GM23338 (cell line): ENCODE results near the gene LARP7. TPM values are rescaled to one million over a fixed set of nuclear protein-coding genes. Genes with fewer than 3 reads are reported as not detected.

Experiments
- ATAC-seq: fragments of 200-7000 bp; cut with Tn5 transposase; 3 replicates; pipeline ENCODE4 v1.9.1; 2020
- DNase-seq: peaks from one replicate; pipeline ENCODE4 v3.0.0-alpha.2; 2015; ENCODE audit warnings: low spot score
- H2AFZ ChIP-seq: fragments of 200-600 bp; sonication (generic); 2 replicates; pipeline ENCODE4 v1.8.0; 2016; ENCODE audit warnings: antibody characterized with exemption, mild to moderate bottlenecking, moderate library complexity
- H3F3A ChIP-seq: fragments of 200-600 bp; sonication (generic); replicated peaks from 2 replicates; pipeline ENCODE4 v1.8.0; 2017; ENCODE audit warnings: antibody characterized with exemption, mixed run types, low read depth
- H3K27ac ChIP-seq: fragments of 200-600 bp; sonication (generic); 2 replicates; pipeline ENCODE4 v1.6.1; 2016; ENCODE audit warnings: low read depth
- H3K27me3 ChIP-seq: fragments of 200-600 bp; sonication (generic); 2 replicates; pipeline ENCODE4 v1.8.0; 2016; ENCODE audit warnings: mild to moderate bottlenecking, mixed run types, moderate library complexity; ENCODE audit not compliant: insufficient read depth
- H3K36me3 ChIP-seq: fragments of 200-600 bp; sonication (generic); 2 replicates; pipeline ENCODE4 v1.8.0; 2016; ENCODE audit warnings: mild to moderate bottlenecking; ENCODE audit not compliant: insufficient read depth
- H3K4me1 ChIP-seq: fragments of 200-600 bp; sonication (generic); 2 replicates; pipeline ENCODE4 v1.8.0; 2016; ENCODE audit warnings: mild to moderate bottlenecking, moderate library complexity; ENCODE audit not compliant: insufficient read depth
- H3K4me2 ChIP-seq: fragments of 200-600 bp; sonication (generic); 2 replicates; pipeline ENCODE4 v1.7.1; 2017; ENCODE audit warnings: mixed run types
- H3K4me3 ChIP-seq: fragments of 200-600 bp; sonication (generic); 2 replicates; pipeline ENCODE4 v1.6.1; 2016; ENCODE audit warnings: mixed run types
- H3K79me2 ChIP-seq: fragments of 200-600 bp; sonication (generic); replicated peaks from 2 replicates; pipeline ENCODE4 v1.8.0; 2017; ENCODE audit warnings: mild to moderate bottlenecking; ENCODE audit not compliant: insufficient read depth
- H3K9me2 ChIP-seq: fragments of 200-600 bp; sonication (generic); 2 replicates; pipeline ENCODE4 v1.8.0; 2017; ENCODE audit not compliant: insufficient read depth
- H4K20me1 ChIP-seq: fragments of 200-600 bp; sonication (generic); replicated peaks from 2 replicates; pipeline ENCODE4 v1.8.0; 2017; ENCODE audit warnings: mild to moderate bottlenecking; ENCODE audit not compliant: insufficient read depth
- H3K27ac Mint-ChIP-seq: 2 replicates; pipeline ENCODE4 v1.8.0; 2020; ENCODE audit warnings: inconsistent platforms, mild to moderate bottlenecking, moderate library complexity, mixed read lengths
- H3K27me3 Mint-ChIP-seq: 3 replicates; pipeline ENCODE4 v1.8.0; 2022; ENCODE audit warnings: low read depth, mild to moderate bottlenecking, moderate library complexity, mixed read lengths, inconsistent platforms; ENCODE audit not compliant: insufficient read depth, poor library complexity
- H3K36me3 Mint-ChIP-seq: 3 replicates; pipeline ENCODE4 v1.8.0; 2021; ENCODE audit warnings: low read depth, mild to moderate bottlenecking, inconsistent platforms, moderate library complexity, mixed read lengths
- H3K4me1 Mint-ChIP-seq: 3 replicates; pipeline ENCODE4 v1.8.0; 2020; ENCODE audit warnings: mild to moderate bottlenecking, inconsistent platforms, mixed read lengths
- H3K4me3 Mint-ChIP-seq: 3 replicates; pipeline ENCODE4 v1.8.0; 2021; ENCODE audit warnings: moderate library complexity, mild to moderate bottlenecking, inconsistent platforms, mixed read lengths
- H3K9me3 Mint-ChIP-seq: 3 replicates; pipeline ENCODE4 v1.8.0; 2020; ENCODE audit warnings: moderate library complexity, mild to moderate bottlenecking, inconsistent platforms, mixed read lengths
- CREB1 ChIP-seq: fragments of 250-450 bp; sonication (Bioruptor Pico); IDR thresholded peaks from 2 replicates; pipeline ENCODE4 v1.5.0; 2020; ENCODE audit warnings: low read depth, mild to moderate bottlenecking, moderate library complexity
- EZH2 ChIP-seq: fragments of 200-600 bp; sonication (generic); IDR thresholded peaks from one replicate; pipeline ENCODE4 v1.8.0; 2017; ENCODE audit warnings: antibody characterized with exemption, mild to moderate bottlenecking, low read depth; ENCODE audit not compliant: unreplicated experiment
- EZH2phosphoT487 ChIP-seq: fragments of 200-600 bp; sonication (generic); IDR thresholded peaks from one replicate; pipeline ENCODE4 v1.8.1; 2018; ENCODE audit warnings: antibody characterized with exemption; ENCODE audit not compliant: unreplicated experiment
- JUNB ChIP-seq: IDR thresholded peaks from one replicate; pipeline ENCODE4 v1.6.1; 2016; ENCODE audit warnings: antibody characterized with exemption; ENCODE audit not compliant: unreplicated experiment
- NANOG ChIP-seq: IDR thresholded peaks from 2 replicates; pipeline ENCODE4 v1.6.1; 2016; ENCODE audit warnings: antibody characterized with exemption, borderline replicate concordance
- POLR2AphosphoS5 ChIP-seq: IDR thresholded peaks from 2 replicates; pipeline ENCODE4 v1.6.1; 2016; ENCODE audit warnings: antibody characterized with exemption, low read depth
- ZNF114 ChIP-seq: fragments of 250-450 bp; sonication (Bioruptor Pico); IDR thresholded peaks from 2 replicates; pipeline ENCODE4 v1.5.0; 2020; ENCODE audit warnings: mild to moderate bottlenecking, moderate library complexity
- polyA plus RNA-seq: library from polyadenylated mRNA; unstranded; fragments of >200 nt; fragmentation: Nextera tagmentation; extraction: Ambion mirVana; gene quantifications from 2 replicates; pipeline ENCODE4 v1.2.1, GENCODE V29; 2016
- total RNA-seq: library from RNA; depleted of rRNA; stranded (reverse); fragments of >200 nt; shearing (Covaris generic); gene quantifications from 2 replicates; pipeline ENCODE4 v1.2.3, GENCODE V29; 2014
- TF ChIP-seq, protein P1 (sequence below): IDR thresholded peaks from 2 replicates; pipeline ENCODE4 v1.6.1; 2016; ENCODE audit warnings: antibody characterized with exemption
- TF ChIP-seq, protein P2 (sequence below): fragments of 250-450 bp; sonication (Bioruptor Pico); IDR thresholded peaks from 2 replicates; pipeline ENCODE4 v1.5.0; 2020; ENCODE audit warnings: mild to moderate bottlenecking, moderate library complexity

The LARP7 gene
- total and polyA plus RNA-seq, 2 experiments from 2014 or later: 25.8 to 157 TPM

DNA sequence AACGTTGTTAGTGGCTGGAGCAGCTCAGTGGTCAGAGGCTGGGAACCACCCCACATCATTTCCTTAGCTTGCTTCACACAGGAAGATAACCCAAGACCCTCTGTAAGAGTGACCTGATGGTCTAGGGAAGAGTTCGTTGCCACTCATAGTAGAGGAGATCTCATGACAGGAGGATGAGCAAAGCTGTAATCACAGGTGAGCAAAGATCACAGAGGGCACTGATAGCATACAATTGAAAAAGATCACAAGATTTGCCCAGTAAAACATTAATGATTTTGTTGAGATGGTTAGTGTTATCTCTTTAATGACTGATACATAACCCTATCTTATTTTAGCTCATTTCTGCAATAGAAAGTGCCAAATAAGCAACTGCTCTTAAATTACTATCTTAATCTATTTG is 44.1 kb downstream of the LARP7 start (continued):
- TF ChIP-seq, protein P1, sequence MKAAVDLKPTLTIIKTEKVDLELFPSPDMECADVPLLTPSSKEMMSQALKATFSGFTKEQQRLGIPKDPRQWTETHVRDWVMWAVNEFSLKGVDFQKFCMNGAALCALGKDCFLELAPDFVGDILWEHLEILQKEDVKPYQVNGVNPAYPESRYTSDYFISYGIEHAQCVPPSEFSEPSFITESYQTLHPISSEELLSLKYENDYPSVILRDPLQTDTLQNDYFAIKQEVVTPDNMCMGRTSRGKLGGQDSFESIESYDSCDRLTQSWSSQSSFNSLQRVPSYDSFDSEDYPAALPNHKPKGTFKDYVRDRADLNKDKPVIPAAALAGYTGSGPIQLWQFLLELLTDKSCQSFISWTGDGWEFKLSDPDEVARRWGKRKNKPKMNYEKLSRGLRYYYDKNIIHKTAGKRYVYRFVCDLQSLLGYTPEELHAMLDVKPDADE: no peak
- TF ChIP-seq JUNB (no peak), NANOG (no peak), POLR2AphosphoS5 (no peak), CREB1 (CRISPR knock-in tag) (no peak), EZH2phosphoT487 (no peak)

DNA sequence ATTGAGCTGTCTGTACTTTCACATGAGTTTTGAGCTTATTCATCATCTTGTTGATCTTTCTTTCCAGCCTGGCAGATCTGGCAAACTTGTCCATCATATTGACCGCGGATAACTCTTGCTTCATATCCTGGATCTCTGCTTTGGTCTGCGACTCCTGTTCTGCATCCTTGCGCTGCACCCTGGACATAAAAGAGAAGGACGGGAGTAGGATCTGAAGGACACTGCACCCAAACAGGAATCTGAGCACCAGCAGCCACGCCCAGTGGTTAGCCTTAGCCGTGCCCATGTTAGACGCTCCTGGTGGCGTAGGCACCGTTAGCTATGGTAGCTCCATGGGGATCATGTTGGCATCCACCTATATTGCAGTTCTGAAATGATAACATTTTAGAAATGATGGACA is 56.6 kb downstream of the LARP7 start:
- no peaks in the 10 kb centered on the region for H3K27me3 ChIP-seq
- Mint-ChIP-seq H3K4me1 (peaks cover 4% of the 10 kb centered on the region), H3K36me3 (no peaks in the 10 kb centered on the region; the same call in 2 of the 3 replicates), H3K4me3 (no peak overlapping the region), H3K27ac (no peak overlapping the region), H3K9me3 (no peaks in the 10 kb centered on the region), H3K27me3 (peaks cover 2% of the 10 kb centered on the region)
- H3K36me3 ChIP-seq: no peaks in the 10 kb centered on the region; the same call in 1 of the 2 replicates
- H4K20me1 ChIP-seq: no peaks in the 10 kb centered on the region
- no peak overlapping the region for H3K27ac ChIP-seq
- H3K4me1 ChIP-seq: no peaks in the 10 kb centered on the region
- DNase-seq (no peak), ATAC-seq (no peak)
- TF ChIP-seq POLR2AphosphoS5 (no peak), EZH2phosphoT487 (no peak), NANOG (no peak), ZNF114 (CRISPR knock-in tag) (no peak), EZH2 (no peak)
- TF ChIP-seq, protein P2, sequence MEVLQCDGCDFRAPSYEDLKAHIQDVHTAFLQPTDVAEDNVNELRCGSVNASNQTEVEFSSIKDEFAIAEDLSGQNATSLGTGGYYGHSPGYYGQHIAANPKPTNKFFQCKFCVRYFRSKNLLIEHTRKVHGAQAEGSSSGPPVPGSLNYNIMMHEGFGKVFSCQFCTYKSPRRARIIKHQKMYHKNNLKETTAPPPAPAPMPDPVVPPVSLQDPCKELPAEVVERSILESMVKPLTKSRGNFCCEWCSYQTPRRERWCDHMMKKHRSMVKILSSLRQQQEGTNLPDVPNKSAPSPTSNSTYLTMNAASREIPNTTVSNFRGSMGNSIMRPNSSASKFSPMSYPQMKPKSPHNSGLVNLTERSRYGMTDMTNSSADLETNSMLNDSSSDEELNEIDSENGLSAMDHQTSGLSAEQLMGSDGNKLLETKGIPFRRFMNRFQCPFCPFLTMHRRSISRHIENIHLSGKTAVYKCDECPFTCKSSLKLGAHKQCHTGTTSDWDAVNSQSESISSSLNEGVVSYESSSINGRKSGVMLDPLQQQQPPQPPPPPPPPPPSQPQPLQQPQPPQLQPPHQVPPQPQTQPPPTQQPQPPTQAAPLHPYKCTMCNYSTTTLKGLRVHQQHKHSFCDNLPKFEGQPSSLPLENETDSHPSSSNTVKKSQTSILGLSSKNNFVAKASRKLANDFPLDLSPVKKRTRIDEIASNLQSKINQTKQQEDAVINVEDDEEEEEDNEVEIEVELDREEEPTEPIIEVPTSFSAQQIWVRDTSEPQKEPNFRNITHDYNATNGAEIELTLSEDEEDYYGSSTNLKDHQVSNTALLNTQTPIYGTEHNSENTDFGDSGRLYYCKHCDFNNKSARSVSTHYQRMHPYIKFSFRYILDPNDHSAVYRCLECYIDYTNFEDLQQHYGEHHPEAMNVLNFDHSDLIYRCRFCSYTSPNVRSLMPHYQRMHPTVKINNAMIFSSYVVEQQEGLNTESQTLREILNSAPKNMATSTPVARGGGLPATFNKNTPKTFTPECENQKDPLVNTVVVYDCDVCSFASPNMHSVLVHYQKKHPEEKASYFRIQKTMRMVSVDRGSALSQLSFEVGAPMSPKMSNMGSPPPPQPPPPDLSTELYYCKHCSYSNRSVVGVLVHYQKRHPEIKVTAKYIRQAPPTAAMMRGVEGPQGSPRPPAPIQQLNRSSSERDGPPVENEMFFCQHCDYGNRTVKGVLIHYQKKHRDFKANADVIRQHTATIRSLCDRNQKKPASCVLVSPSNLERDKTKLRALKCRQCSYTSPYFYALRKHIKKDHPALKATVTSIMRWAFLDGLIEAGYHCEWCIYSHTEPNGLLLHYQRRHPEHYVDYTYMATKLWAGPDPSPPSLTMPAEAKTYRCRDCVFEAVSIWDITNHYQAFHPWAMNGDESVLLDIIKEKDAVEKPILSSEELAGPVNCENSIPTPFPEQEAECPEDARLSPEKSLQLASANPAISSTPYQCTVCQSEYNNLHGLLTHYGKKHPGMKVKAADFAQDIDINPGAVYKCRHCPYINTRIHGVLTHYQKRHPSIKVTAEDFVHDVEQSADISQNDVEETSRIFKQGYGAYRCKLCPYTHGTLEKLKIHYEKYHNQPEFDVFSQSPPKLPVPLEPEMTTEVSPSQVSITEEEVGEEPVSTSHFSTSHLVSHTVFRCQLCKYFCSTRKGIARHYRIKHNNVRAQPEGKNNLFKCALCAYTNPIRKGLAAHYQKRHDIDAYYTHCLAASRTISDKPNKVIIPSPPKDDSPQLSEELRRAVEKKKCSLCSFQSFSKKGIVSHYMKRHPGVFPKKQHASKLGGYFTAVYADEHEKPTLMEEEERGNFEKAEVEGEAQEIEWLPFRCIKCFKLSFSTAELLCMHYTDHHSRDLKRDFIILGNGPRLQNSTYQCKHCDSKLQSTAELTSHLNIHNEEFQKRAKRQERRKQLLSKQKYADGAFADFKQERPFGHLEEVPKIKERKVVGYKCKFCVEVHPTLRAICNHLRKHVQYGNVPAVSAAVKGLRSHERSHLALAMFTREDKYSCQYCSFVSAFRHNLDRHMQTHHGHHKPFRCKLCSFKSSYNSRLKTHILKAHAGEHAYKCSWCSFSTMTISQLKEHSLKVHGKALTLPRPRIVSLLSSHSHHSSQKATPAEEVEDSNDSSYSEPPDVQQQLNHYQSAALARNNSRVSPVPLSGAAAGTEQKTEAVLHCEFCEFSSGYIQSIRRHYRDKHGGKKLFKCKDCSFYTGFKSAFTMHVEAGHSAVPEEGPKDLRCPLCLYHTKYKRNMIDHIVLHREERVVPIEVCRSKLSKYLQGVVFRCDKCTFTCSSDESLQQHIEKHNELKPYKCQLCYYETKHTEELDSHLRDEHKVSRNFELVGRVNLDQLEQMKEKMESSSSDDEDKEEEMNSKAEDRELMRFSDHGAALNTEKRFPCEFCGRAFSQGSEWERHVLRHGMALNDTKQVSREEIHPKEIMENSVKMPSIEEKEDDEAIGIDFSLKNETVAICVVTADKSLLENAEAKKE (CRISPR knock-in tag): no peak
- H3K4me2 ChIP-seq: no peak overlapping the region
- H3F3A ChIP-seq: no peaks in the 10 kb centered on the region
- no peak overlapping the region for H3K4me3 ChIP-seq
- no peaks in the 10 kb centered on the region for H3K79me2 ChIP-seq
- no peaks in the 10 kb centered on the region for H3K9me2 ChIP-seq
- H2AFZ ChIP-seq: no peak overlapping the region
